GM12873 (cell line): ENCODE measurements around the gene FRYL.

Experiments used
- CTCF ChIP-seq: IDR thresholded peaks from 2 replicates; pipeline ENCODE4 v1.5.1; 2012; ENCODE audit warnings: low read depth, mild to moderate bottlenecking, moderate library complexity, low read length, control low read depth; ENCODE audit not compliant: insufficient read depth; ENCODE audit errors: missing control alignments

Gene FRYL

GRCh38 chr4:48503233-48504025 lies 276.6 kb downstream of the FRYL start:
- TF ChIP-seq CTCF, result no peak

- TF ChIP-seq CTCF, result no peak
Observed at GRCh38 chr4:48499551-48500066, 280.5 kb downstream of the FRYL start.

GRCh38 chr4:48498895-48499294 lies 281.2 kb downstream of the FRYL start:
- no peak for TF ChIP-seq CTCF

- no peak for TF ChIP-seq CTCF
Observed at GRCh38 chr4:48495941-48496340, 284.1 kb downstream of the FRYL start.

- no peak for TF ChIP-seq CTCF
Observed at GRCh38 chr4:48493452-48494100, 286.5 kb downstream of the FRYL start.

GRCh38 chr4:48491514-48492176 lies 288.4 kb downstream of the FRYL start:
- TF ChIP-seq CTCF, result no peak

- TF ChIP-seq CTCF, result no peak
Observed at GRCh38 chr4:48490680-48491513, 289.2 kb downstream of the FRYL start.
